Neuronal stem cell (in vitro differentiated cells): ENCODE results near the gene TMEM187.

ENCODE experiments used
- DNase-seq: peaks from one replicate; pipeline ENCODE4 v3.0.0-alpha.2; 2013; ENCODE audit warnings: low spot score
- H2AFZ ChIP-seq: one replicate; pipeline ENCODE4 v1.6.1; 2013; ENCODE audit warnings: mild to moderate bottlenecking, low read length, inconsistent platforms
- H2AK5ac ChIP-seq: 2 replicates; pipeline ENCODE4 v1.6.1; 2013; ENCODE audit warnings: low read depth, mild to moderate bottlenecking, inconsistent platforms, low read length, moderate library complexity, mixed read lengths
- H2BK120ac ChIP-seq: 2 replicates; pipeline ENCODE4 v1.6.1; 2013; ENCODE audit warnings: low read depth, mild to moderate bottlenecking, inconsistent platforms, low read length, moderate library complexity, mixed read lengths
- H2BK12ac ChIP-seq: one replicate; pipeline ENCODE4 v1.6.1; 2013; ENCODE audit warnings: low read length, inconsistent platforms
- H2BK15ac ChIP-seq: 2 replicates; pipeline ENCODE4 v1.6.1; 2013; ENCODE audit warnings: mild to moderate bottlenecking, low read length, inconsistent platforms, mixed read lengths
- H2BK5ac ChIP-seq: one replicate; pipeline ENCODE4 v1.6.1; 2013; ENCODE audit warnings: inconsistent platforms, mild to moderate bottlenecking, low read length, moderate library complexity
- H3K14ac ChIP-seq: one replicate; pipeline ENCODE4 v1.6.1; 2013; ENCODE audit warnings: low read length, inconsistent platforms
- H3K18ac ChIP-seq: 2 replicates; pipeline ENCODE4 v1.6.1; 2013; ENCODE audit warnings: low read length, inconsistent platforms
- H3K23ac ChIP-seq: 2 replicates; pipeline ENCODE4 v1.6.1; 2013; ENCODE audit warnings: low read depth, mild to moderate bottlenecking, mixed read lengths, low read length, inconsistent platforms; ENCODE audit not compliant: poor library complexity
- H3K27ac ChIP-seq: replicated peaks from 3 replicates; pipeline ENCODE4 v1.5.1; 2013; ENCODE audit warnings: low read length, inconsistent platforms
- H3K27me3 ChIP-seq, 3 experiments: 2 replicates each; pipeline ENCODE4 v1.6.1; 2013; ENCODE audit warnings: low read length in 3 of 3, mild to moderate bottlenecking in 2 of 3, inconsistent platforms in 1 of 3, low read depth in 1 of 3, mixed read lengths in 1 of 3, moderate library complexity in 1 of 3; ENCODE audit not compliant: control insufficient read depth in 3 of 3, insufficient read depth in 3 of 3
- H3K36me3 ChIP-seq, 2 donors: replicated peaks in 1 of 2; 2 replicates each; pipeline ENCODE4 v1.6.1; 2013; ENCODE audit warnings: low read length in 2 of 2; ENCODE audit not compliant: control insufficient read depth in 2 of 2, insufficient read depth in 2 of 2
- H3K4ac ChIP-seq: 2 replicates; pipeline ENCODE4 v1.6.1; 2013; ENCODE audit warnings: inconsistent platforms, mild to moderate bottlenecking, low read length, moderate library complexity
- H3K4me1 ChIP-seq, 2 donors: 1 replicate in 1 of 2; 2 replicates in 1 of 2; pipeline ENCODE4 v1.6.1; 2013; ENCODE audit warnings: low read length in 2 of 2, low read depth in 1 of 2; ENCODE audit not compliant: control insufficient read depth in 2 of 2, insufficient read depth in 1 of 2
- H3K4me2 ChIP-seq: one replicate; pipeline ENCODE4 v1.6.1; 2013; ENCODE audit warnings: mild to moderate bottlenecking, low read length, inconsistent platforms; ENCODE audit not compliant: insufficient read depth, poor library complexity, severe bottlenecking
- H3K4me3 ChIP-seq, 2 donors: 2 replicates each; pipeline ENCODE4 v1.5.1; 2013; ENCODE audit warnings: low read length in 2 of 2, mild to moderate bottlenecking in 2 of 2, inconsistent platforms in 1 of 2, moderate library complexity in 1 of 2
- H3K79me1 ChIP-seq: one replicate; pipeline ENCODE4 v1.6.1; 2013; ENCODE audit warnings: low read depth, mild to moderate bottlenecking, inconsistent platforms, low read length, moderate library complexity
- H3K9ac ChIP-seq: one replicate; pipeline ENCODE4 v1.6.1; 2013; ENCODE audit warnings: mild to moderate bottlenecking, low read depth, low read length, inconsistent platforms; ENCODE audit not compliant: poor library complexity
- H3K9me3 ChIP-seq, 2 donors: replicated peaks in 1 of 2; 2 replicates each; pipeline versions ENCODE3 to v1.6.1; 2013; ENCODE audit warnings: low read length in 2 of 2, mild to moderate bottlenecking in 2 of 2, inconsistent platforms in 1 of 2, low read depth in 1 of 2, mixed read lengths in 1 of 2, moderate library complexity in 1 of 2; ENCODE audit not compliant: control insufficient read depth in 2 of 2, insufficient read depth in 1 of 2
- H4K8ac ChIP-seq: one replicate; pipeline ENCODE4 v1.6.1; 2013; ENCODE audit warnings: low read depth, mild to moderate bottlenecking, inconsistent platforms, low read length, moderate library complexity
- H4K91ac ChIP-seq: one replicate; pipeline ENCODE4 v1.6.1; 2013; ENCODE audit warnings: low read length, low read depth, mild to moderate bottlenecking, inconsistent platforms; ENCODE audit not compliant: poor library complexity
- WGBS, 2 donors: extraction: QIAGEN DNeasy Blood & Tissue Kit; methylation state at CpG; one replicate each; pipeline ENCODE4 v1.1.7; 2013; ENCODE audit warnings: missing lambda C conversion rate in 2 of 2, mixed read lengths in 1 of 2; ENCODE audit not compliant: insufficient read length in 2 of 2, insufficient replicate concordance in 1 of 2; ENCODE audit errors: extremely low coverage in 2 of 2; 5-methylcytosine and 5-hydroxymethylcytosine counted together

TMEM187 gene

GRCh38 chrX:154027986-154028385, 55.4 kb downstream of the TMEM187 start:
- Histone ChIP-seq H4K8ac (no peak overlapping the region), H3K23ac (no peak overlapping the region), H2BK120ac (no peak overlapping the region), H4K91ac (no peak overlapping the region), H3K4me3 (no peak overlapping the region), H3K18ac (no peak overlapping the region), H2AFZ (no peak overlapping the region), H3K79me1 (peaks cover 1% of the 10 kb centered on the region), H2BK12ac (no peak overlapping the region), H3K27ac (no peak overlapping the region), H2BK5ac (no peak overlapping the region), H3K27me3 (peaks cover 0 to 73% (median 0%) of the 10 kb centered on the region in 3 experiments), H3K4me1 (peaks cover 0 to 3% of the 10 kb centered on the region in 2 donors), H3K4me2 (no peak overlapping the region), H2BK15ac (no peak overlapping the region), H3K9me3 (no peaks in the 10 kb centered on the region), H3K4ac (no peak overlapping the region), H2AK5ac (no peak overlapping the region), H3K9ac (no peak overlapping the region), H3K36me3 (peaks cover 13 to 70% of the 10 kb centered on the region in 2 donors), H3K14ac (no peak overlapping the region)
- no peak for DNase-seq
- no CpG with 5 or more reads among the region's 1 CpG for WGBS, 2 donors

GRCh38 chrX:154028502-154029184, 56.1 kb downstream of the TMEM187 start:
- no peak overlapping the region for H3K14ac ChIP-seq
- no peak overlapping the region for H2BK5ac ChIP-seq
- H3K23ac ChIP-seq = no peak overlapping the region
- H3K4me3 ChIP-seq = no peak overlapping the region
- no peak for DNase-seq
- H3K9me3 ChIP-seq = no peaks in the 10 kb centered on the region
- H2BK120ac ChIP-seq = no peak overlapping the region
- no peak overlapping the region for H3K9ac ChIP-seq
- H3K4me1 ChIP-seq = peaks cover 0 to 3% of the 10 kb centered on the region in 2 donors
- no peak overlapping the region for H3K18ac ChIP-seq
- H3K4ac ChIP-seq = no peak overlapping the region
- no peak overlapping the region for H2BK15ac ChIP-seq
- H2AK5ac ChIP-seq = no peak overlapping the region
- no CpG with 5 or more reads among the region's 13 CpGs for WGBS, 2 donors
- peaks cover 13 to 73% of the 10 kb centered on the region in 2 donors for H3K36me3 ChIP-seq
- H3K27me3 ChIP-seq = peaks cover 0 to 73% (median 0%) of the 10 kb centered on the region in 3 experiments
- no peak overlapping the region for H2AFZ ChIP-seq
- no peak overlapping the region for H3K27ac ChIP-seq
- H3K79me1 ChIP-seq = peaks cover 1% of the 10 kb centered on the region
- H4K8ac ChIP-seq = no peak overlapping the region
- H2BK12ac ChIP-seq = no peak overlapping the region
- no peak overlapping the region for H4K91ac ChIP-seq
- H3K4me2 ChIP-seq = no peak overlapping the region

GRCh38 chrX:154029439-154029838, 56.9 kb downstream of the TMEM187 start:
- H3K14ac ChIP-seq = no peak overlapping the region
- H2BK120ac ChIP-seq = no peak overlapping the region
- H3K4me1 ChIP-seq = peaks cover 0 to 3% of the 10 kb centered on the region in 2 donors
- peaks cover 0 to 71% (median 0%) of the 10 kb centered on the region in 3 experiments for H3K27me3 ChIP-seq
- H2BK12ac ChIP-seq = no peak overlapping the region
- no peak overlapping the region for H3K4ac ChIP-seq
- H2AFZ ChIP-seq = no peak overlapping the region
- H2AK5ac ChIP-seq = no peak overlapping the region
- no peaks in the 10 kb centered on the region for H3K9me3 ChIP-seq
- H2BK15ac ChIP-seq = no peak overlapping the region
- no peak overlapping the region for H4K91ac ChIP-seq
- H3K4me2 ChIP-seq = no peak overlapping the region
- peaks cover 1% of the 10 kb centered on the region for H3K79me1 ChIP-seq
- H3K27ac ChIP-seq = no peak overlapping the region
- H3K9ac ChIP-seq = no peak overlapping the region
- WGBS, 2 donors = no CpG with 5 or more reads among the region's 8 CpGs
- no peak overlapping the region for H3K18ac ChIP-seq
- no peak overlapping the region for H3K4me3 ChIP-seq
- no peak overlapping the region for H2BK5ac ChIP-seq
- H3K23ac ChIP-seq = no peak overlapping the region
- H4K8ac ChIP-seq = no peak overlapping the region
- DNase-seq = no peak
- H3K36me3 ChIP-seq = peaks cover 13 to 76% of the 10 kb centered on the region in 2 donors

- no CpG with 5 or more reads among the region's 20 CpGs for WGBS, 2 donors
- Histone ChIP-seq H4K91ac (no peak overlapping the region), H2AFZ (no peak overlapping the region)
These were observed 57.7 kb downstream of the TMEM187 start for GRCh38 chrX:154030266-154030665.

More at GRCh38 chrX:154030266-154030665, 57.7 kb downstream of the TMEM187 start:
- Histone ChIP-seq H2BK5ac (no peak overlapping the region), H3K79me1 (no peaks in the 10 kb centered on the region), H3K4me1 (peaks cover 0 to 3% of the 10 kb centered on the region in 2 donors), H4K8ac (no peak overlapping the region), H3K9me3 (no peaks in the 10 kb centered on the region), H2AK5ac (no peak overlapping the region), H2BK12ac (no peak overlapping the region), H3K9ac (no peak overlapping the region), H3K27me3 (peaks cover 0 to 74% (median 0%) of the 10 kb centered on the region in 3 experiments), H3K27ac (no peak overlapping the region), H3K36me3 (peaks cover 13 to 83% of the 10 kb centered on the region in 2 donors), H3K14ac (no peak overlapping the region), H3K4me3 (no peak overlapping the region), H3K18ac (no peak overlapping the region), H3K23ac (no peak overlapping the region), H2BK120ac (no peak overlapping the region), H3K4ac (no peak overlapping the region), H2BK15ac (no peak overlapping the region), H3K4me2 (no peak overlapping the region)
- no peak for DNase-seq
